Mononuclear cell (primary cell): ENCODE data around the gene MTTP. TPM values are rescaled to one million over a fixed set of nuclear protein-coding genes. Genes with fewer than 3 reads are reported as not detected.

Source experiments
- H3K27me3 ChIP-seq: 2 replicates; pipeline ENCODE4 v1.6.0; 2011; ENCODE audit warnings: low read length, control low read depth; ENCODE audit not compliant: insufficient read depth
- H3K4me1 ChIP-seq: 2 replicates; pipeline ENCODE4 v1.5.1; 2011; ENCODE audit warnings: mild to moderate bottlenecking, low read length, control low read depth; ENCODE audit not compliant: insufficient read depth
- H3K4me3 ChIP-seq: 2 replicates; pipeline ENCODE4 v1.5.1; 2011; ENCODE audit warnings: mild to moderate bottlenecking, low read length, moderate library complexity
- H3K9me3 ChIP-seq: 2 replicates; pipeline ENCODE4 v1.5.1; 2011; ENCODE audit warnings: low read depth, mild to moderate bottlenecking, control low read depth, low read length
- total RNA-seq: library from RNA; depleted of rRNA; stranded (reverse); fragments of >200 nt; gene quantifications from one replicate; pipeline ENCODE4 v1.2.3, GENCODE V29; 2012

Gene MTTP
- total RNA-seq, 1 donor: 0.63 TPM

DNA sequence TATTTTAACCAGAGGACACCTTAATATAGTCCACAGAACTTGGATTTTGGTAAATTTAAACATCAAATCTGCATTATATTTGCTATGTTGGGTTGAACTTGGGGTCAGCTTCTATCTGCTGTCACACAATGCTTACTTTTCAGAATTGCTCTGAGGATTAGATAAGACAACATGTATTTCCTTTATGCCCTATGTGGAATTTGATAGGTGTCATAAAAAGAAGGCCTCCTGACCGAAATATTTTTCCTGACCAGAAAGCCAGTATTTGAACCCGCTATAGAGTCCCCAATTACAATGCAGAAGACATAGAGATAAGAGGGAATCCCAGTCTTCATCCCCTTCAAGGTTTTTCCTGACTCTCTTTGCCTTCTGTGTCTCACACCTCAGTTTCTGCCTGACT lies 4.1 kb downstream of the MTTP start:
- no peaks in the 10 kb centered on the region for H3K9me3 ChIP-seq
- no peak overlapping the region for H3K4me3 ChIP-seq
- H3K4me1 ChIP-seq: peaks cover 4% of the 10 kb centered on the region
- H3K27me3 ChIP-seq: peaks cover 6% of the 10 kb centered on the region

DNA sequence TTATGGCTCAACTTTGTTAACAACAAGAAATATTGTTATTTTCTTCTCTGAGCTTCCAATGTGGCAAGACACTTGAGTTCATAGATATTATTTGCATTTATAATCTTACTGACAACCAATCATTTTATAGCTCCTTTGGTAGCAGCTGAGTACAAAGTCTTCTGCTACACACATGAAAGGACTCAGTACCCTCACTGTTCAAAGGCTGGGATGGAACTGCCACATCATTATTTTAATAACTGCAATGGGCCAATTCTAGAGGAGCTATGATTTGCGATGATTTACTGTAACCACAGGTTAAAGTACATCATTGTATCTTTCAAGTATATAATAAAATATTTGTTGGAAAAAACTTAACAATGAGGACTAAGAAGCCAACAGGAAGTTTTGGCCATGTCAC lies 10.9 kb downstream of the MTTP start:
- Histone ChIP-seq H3K4me1 (no peaks in the 10 kb centered on the region), H3K27me3 (peaks cover 2% of the 10 kb centered on the region), H3K9me3 (no peaks in the 10 kb centered on the region), H3K4me3 (no peak overlapping the region)

DNA sequence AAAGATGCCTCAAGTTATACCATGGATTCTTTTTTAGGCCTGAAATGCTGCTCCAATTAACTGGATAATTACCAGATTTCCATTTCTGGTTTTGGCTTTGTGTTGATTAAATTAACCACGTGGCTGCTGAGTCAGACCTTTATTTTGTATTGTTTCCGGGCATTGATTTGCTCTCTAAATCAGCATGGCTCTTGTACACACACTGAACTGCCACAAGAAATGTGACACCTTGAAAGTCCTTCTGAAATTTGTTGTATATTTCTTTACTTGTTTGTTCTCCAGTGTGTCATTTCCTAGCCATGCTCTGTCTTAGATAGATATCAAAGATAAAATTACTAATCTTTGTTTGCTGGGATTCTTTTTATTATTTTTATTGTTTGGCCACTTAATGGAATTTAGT lies 11.7 kb downstream of the MTTP start:
- no peak overlapping the region for H3K4me3 ChIP-seq
- no peaks in the 10 kb centered on the region for H3K9me3 ChIP-seq
- H3K4me1 ChIP-seq: no peaks in the 10 kb centered on the region
- H3K27me3 ChIP-seq: peaks cover 2% of the 10 kb centered on the region

DNA sequence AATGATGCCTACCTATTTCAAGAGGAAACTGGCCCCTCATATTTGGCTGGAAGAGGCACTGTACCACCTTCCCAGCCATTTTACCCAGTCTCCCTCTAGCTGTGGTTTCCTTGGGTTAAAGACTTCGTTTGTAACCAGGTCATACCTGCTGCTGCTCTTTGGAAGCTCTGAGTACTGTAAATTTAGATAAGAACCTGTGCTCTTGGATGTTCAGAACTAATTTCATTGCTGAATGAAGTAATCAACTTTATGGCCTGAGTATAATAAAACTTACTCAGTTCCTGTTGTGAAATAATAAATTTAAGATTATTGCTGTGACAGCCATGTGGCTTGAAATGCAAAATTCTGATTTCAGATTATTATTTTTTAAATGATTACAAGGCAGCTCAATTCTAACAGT lies 12.2 kb downstream of the MTTP start:
- no peaks in the 10 kb centered on the region for H3K4me1 ChIP-seq
- no peaks in the 10 kb centered on the region for H3K9me3 ChIP-seq
- H3K4me3 ChIP-seq: no peak overlapping the region
- H3K27me3 ChIP-seq: peaks cover 2% of the 10 kb centered on the region

DNA sequence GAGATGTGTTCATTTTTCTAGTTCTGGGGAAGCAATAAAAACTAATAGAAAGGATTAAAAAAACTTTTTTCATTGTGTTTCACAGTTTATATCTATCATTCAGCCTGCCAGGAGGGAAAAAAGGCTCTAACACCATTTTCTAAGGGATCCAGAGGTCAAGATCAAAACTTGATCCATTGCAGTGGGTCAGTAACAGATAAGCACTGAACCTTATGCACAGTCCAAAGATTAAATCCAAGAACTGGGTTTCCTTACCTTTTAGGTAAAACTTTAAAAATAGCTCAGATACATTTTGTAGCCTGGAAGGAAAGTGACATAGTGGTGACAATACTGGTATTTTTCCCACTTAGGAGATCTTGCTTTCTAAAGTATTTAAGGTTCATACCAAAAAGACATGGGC lies 12.7 kb downstream of the MTTP start:
- Histone ChIP-seq H3K4me1 (no peaks in the 10 kb centered on the region), H3K4me3 (no peak overlapping the region), H3K27me3 (peaks cover 2% of the 10 kb centered on the region), H3K9me3 (no peaks in the 10 kb centered on the region)

DNA sequence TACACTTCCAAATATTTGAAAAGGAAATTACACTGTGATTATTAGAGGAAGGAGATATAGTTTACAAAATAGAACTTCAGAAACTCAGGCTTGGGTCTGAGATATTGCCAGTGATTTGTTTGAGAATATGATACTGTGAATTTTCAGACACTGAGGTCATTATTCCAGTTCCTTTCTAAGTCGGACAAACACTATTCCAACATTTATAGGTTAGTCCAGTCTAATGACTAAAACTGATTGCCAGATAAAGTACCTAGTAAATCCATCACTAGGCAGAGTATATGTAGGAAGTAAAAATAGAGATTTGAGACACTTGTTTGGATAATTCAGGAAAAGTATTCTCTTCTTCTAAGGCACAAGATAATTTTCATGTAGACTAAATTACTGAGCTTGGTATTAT lies 13.2 kb downstream of the MTTP start:
- no peak overlapping the region for H3K4me3 ChIP-seq
- H3K27me3 ChIP-seq: peaks cover 2% of the 10 kb centered on the region
- H3K4me1 ChIP-seq: no peaks in the 10 kb centered on the region
- no peaks in the 10 kb centered on the region for H3K9me3 ChIP-seq

DNA sequence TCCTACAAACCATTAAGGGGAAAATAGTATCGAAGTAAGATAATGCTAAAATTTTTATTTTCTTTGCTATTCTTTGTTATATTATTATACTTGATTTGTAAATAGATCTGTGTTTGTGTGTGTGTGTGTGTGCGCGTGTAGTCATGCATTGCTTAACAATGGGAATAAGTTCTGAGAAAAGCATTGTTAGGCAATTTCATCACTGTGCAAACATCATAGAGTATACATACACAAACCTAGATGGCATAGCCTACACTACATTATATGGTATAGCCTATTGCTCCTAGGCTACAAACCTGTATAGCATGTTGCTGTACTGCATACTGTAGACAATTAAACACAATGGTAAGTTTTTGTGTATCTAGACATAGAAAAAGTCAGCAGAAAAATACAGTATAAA lies 17.1 kb downstream of the MTTP start:
- H3K4me1 ChIP-seq: no peaks in the 10 kb centered on the region
- no peaks in the 10 kb centered on the region for H3K27me3 ChIP-seq
- no peaks in the 10 kb centered on the region for H3K9me3 ChIP-seq
- H3K4me3 ChIP-seq: no peak overlapping the region

DNA sequence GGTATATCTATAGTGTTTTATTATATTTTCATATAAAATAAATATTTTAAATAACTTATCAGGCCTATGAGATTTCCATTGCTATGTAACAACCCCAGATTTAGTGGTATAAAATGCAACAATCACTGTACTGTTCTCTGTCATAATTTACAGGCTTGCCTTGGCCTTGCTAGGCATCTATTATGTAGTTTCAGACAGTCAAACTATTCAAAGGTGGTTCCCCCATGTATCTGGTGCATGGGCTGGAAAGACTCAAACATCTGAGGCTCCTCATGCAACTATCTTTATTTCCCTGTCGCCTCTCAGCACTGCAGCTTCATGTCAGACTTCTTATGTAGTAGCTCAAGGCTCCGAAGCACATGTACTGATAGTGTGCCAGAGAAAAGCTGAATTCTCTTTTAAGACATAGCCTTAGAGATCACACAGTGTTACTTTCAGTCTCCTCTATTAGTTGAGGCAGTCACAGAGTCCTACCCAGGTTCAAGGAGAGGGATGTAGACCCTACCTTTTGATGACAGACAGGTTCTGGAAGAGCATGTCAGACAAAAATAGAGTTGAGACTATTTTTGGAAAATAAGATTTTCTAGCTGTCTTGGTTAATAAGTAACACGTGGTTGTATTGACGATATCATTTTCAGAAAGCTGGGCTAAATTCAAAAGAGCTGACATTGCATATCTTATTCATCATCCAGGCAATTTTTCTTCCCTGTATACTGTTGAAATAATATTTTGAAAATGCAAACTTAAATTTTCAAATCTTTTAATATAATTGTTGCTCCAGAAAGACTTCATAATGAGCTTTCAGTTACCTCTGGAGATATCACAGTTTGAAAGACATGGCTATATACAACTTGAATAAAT lies 19.4 kb downstream of the MTTP start:
- Histone ChIP-seq H3K4me1 (no peaks in the 10 kb centered on the region), H3K27me3 (no peaks in the 10 kb centered on the region), H3K9me3 (no peaks in the 10 kb centered on the region), H3K4me3 (no peak overlapping the region)

DNA sequence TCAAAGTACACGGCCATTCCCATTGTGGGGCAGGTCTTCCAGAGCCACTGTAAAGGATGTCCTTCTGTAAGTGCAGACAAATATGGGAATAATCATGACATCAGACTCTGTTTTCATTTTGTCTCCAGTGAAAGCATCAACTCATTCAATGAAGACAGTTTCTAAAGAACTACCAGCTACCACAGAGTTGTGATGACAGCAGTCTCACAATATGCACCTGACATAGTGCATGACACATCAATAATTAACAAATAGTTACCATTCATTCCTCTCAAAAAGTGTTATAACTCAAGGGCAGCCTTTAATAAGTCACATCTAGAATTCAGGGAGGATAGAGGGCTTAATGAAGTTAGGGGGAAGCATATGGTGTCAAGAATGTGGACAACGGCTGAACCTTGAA lies 20.2 kb downstream of the MTTP start:
- no peaks in the 10 kb centered on the region for H3K4me1 ChIP-seq
- no peaks in the 10 kb centered on the region for H3K9me3 ChIP-seq
- H3K4me3 ChIP-seq: no peak overlapping the region
- no peaks in the 10 kb centered on the region for H3K27me3 ChIP-seq

DNA sequence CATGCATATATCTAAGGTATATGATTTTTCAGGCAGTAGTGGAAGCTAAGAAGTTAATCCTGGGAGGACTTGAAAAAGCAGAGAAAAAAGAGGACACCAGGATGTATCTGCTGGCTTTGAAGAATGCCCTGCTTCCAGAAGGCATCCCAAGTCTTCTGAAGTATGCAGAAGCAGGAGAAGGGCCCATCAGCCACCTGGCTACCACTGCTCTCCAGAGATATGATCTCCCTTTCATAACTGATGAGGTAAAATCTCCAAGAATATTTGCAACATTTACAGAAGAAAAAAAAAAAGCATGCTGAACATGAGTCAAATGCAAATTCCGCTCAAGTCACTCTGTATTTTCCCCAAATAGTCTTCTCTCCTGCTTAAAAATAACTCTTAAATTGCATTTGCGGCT lies 32.1 kb downstream of the MTTP start:
- H3K4me1 ChIP-seq: no peaks in the 10 kb centered on the region

DNA sequence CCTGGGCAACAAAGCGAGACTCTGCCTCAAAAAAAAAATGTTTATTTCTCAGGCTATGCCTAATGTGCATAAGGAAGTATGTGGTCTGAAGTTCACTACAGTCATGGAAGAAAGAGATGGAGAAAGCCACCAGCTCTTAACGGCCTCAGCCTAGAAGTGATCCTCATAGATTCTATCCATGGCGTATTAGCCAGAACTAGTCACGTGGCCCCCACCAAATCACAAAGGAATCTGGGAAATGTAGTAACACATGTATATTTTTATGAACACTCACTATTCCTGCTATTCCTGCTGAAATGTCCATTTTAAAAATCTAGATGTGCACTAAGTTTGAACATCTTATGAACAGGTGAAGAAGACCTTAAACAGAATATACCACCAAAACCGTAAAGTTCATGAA lies 33.8 kb downstream of the MTTP start:
- Histone ChIP-seq H3K27me3 (peaks cover 5% of the 10 kb centered on the region), H3K9me3 (no peaks in the 10 kb centered on the region), H3K4me1 (no peaks in the 10 kb centered on the region), H3K4me3 (no peak overlapping the region)

More for the DNA sequence above, 32.1 kb downstream of the MTTP start:
- Histone ChIP-seq H3K27me3 (peaks cover 5% of the 10 kb centered on the region), H3K9me3 (no peaks in the 10 kb centered on the region), H3K4me3 (no peak overlapping the region)

DNA sequence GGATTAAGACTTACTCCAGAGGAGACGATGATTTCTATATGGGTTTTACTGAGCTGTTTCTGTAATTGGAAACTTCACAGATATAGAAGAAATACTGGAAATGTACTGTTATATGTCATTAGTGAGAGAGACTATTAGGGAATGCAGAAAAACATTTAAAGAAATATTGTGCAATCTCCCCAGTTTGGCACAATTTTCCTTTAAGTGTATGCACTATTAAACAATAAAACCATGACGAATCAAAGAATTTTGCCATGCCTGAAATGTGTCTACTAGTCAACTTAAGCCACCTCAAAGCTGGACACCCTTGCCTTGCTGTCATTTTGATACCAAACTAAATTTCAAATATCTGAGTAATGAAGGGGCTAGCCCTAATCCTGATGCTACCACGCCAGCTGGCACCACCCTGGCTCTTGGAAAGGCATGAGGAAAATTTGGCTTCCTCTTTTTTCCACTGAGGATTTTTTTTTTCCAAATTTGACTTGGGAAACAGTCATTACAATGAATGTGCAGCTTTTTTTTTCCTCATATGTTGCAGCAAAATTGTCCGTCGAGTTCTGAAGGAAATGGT lies 36.1 kb downstream of the MTTP start:
- Histone ChIP-seq H3K4me3 (no peak overlapping the region), H3K4me1 (no peaks in the 10 kb centered on the region), H3K27me3 (peaks cover 2% of the 10 kb centered on the region), H3K9me3 (no peaks in the 10 kb centered on the region)

DNA sequence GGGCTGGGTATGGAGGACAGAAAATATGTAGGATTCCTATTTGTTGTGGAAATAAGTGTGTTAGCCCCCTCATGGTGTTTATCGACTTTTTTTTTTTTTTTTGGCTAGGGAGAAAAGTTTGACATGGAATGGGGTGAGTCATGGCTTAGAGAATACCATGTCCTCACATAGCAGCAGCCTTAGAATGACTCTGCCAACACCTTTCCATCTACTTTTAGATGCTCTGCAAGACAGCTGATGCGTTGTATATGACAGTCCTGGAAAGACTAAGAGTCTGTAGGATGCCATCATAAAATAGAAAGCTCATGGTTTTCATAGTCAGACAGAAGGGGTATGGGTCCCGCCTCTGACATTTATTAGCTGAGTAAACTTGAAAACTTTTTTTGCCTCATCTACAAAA lies 37.7 kb downstream of the MTTP start:
- H3K27me3 ChIP-seq: peaks cover under 1% of the 10 kb centered on the region
- H3K4me1 ChIP-seq: no peaks in the 10 kb centered on the region
- no peak overlapping the region for H3K4me3 ChIP-seq
- no peaks in the 10 kb centered on the region for H3K9me3 ChIP-seq

DNA sequence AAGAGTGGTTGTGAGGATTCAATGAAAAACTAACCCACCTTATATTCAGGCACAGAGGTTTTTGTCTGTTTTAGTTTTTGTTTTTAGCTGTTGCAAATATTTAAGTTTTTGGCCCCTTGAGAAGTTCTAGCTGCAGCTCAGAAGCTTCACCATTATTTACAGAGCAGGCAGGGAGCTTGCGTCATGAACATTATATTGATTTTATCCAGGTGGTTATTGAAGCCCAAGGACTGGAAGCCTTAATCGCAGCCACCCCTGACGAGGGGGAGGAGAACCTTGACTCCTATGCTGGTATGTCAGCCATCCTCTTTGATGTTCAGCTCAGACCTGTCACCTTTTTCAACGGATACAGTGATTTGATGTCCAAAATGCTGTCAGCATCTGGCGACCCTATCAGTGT lies 38.1 kb downstream of the MTTP start:
- Histone ChIP-seq H3K9me3 (no peaks in the 10 kb centered on the region), H3K27me3 (no peaks in the 10 kb centered on the region), H3K4me3 (no peak overlapping the region), H3K4me1 (no peaks in the 10 kb centered on the region)

DNA sequence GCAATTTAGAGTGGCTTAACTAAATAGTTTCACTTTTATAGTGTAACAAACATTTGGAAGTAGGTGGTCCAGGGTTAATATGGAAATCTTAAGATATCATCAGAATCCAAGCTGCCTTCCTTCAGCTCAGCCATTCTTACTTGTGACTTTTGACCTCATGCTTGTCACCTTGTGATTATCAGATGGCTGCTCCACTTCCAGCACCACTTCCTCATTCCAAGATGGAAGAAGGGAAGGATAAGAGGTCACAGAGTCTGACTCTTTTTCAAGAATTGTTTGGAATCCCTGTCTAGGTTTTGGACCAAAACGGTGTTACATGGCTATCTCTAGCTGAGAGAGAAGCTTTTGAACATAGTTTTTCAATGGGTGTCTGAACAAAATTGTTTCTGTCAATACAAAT lies 39.9 kb downstream of the MTTP start:
- H3K9me3 ChIP-seq: no peaks in the 10 kb centered on the region
- H3K27me3 ChIP-seq: no peaks in the 10 kb centered on the region
- H3K4me1 ChIP-seq: no peaks in the 10 kb centered on the region
- H3K4me3 ChIP-seq: no peak overlapping the region
